Calu3 (cell line): ENCODE results near the gene UBE2G1. TPM values are rescaled to one million over a fixed set of nuclear protein-coding genes. Genes with fewer than 3 reads are reported as not detected.
"Not testable (repeated sequence)": the region's sequence is repeated elsewhere in the genome, so short reads cannot be mapped to it uniquely, and the experiment has no call there.

Source experiments
- BruUV-seq: library from RNA; stranded (reverse); fragments of 400-500 nt; replicated peaks from 2 replicates; lab custom pipeline; 2021; lab: Mats Ljungman, UMichigan
- CTCF ChIA-PET: fragments of 300-600 bp; sonication (Branson Sonifier 250); formaldehyde crosslinking; loops from one replicate; lab custom pipeline; 2022; ENCODE audit warnings: antibody characterized with exemption; lab: Charles Lee
- DNase-seq: peaks from one replicate; pipeline ENCODE4 v3.0.0; 2022
- H3K27ac Mint-ChIP-seq: one replicate; pipeline ENCODE4 v1.8.0; 2022; ENCODE audit warnings: mixed read lengths; ENCODE audit not compliant: unreplicated experiment
- H3K27me3 Mint-ChIP-seq: one replicate; pipeline ENCODE4 v1.8.0; 2022; ENCODE audit warnings: mixed read lengths; ENCODE audit not compliant: unreplicated experiment
- H3K36me3 Mint-ChIP-seq: one replicate; pipeline ENCODE4 v1.8.0; 2022; ENCODE audit warnings: mild to moderate bottlenecking, moderate library complexity, mixed read lengths; ENCODE audit not compliant: insufficient read depth, unreplicated experiment
- H3K4me1 Mint-ChIP-seq: one replicate; pipeline ENCODE4 v1.8.0; 2022; ENCODE audit warnings: mild to moderate bottlenecking, low read depth, mixed read lengths; ENCODE audit not compliant: unreplicated experiment
- H3K4me3 Mint-ChIP-seq: one replicate; pipeline ENCODE4 v1.8.0; 2022; ENCODE audit warnings: mild to moderate bottlenecking, low read depth, moderate library complexity, mixed read lengths; ENCODE audit not compliant: unreplicated experiment
- H3K9me3 Mint-ChIP-seq: one replicate; pipeline ENCODE4 v1.8.0; 2022; ENCODE audit warnings: low read depth, mixed read lengths; ENCODE audit not compliant: unreplicated experiment
- intact Hi-C: fragments of 100-400 bp; cut with micrococcal nuclease; formaldehyde crosslinking; loops from one replicate; pipeline ENCODE4 v1.10.0; 2022; ENCODE audit not compliant: unreplicated experiment
- total RNA-seq: library from RNA; stranded (reverse); gene quantifications from 2 replicates; pipeline ENCODE4 v1.2.3, GENCODE V29; 2022
- TF ChIP-seq, protein P1 (sequence below): fragments of 200-600 bp; IDR thresholded peaks from one replicate; pipeline ENCODE4 v1.8.0; 2022; ENCODE audit warnings: antibody characterized with exemption; ENCODE audit not compliant: unreplicated experiment

The UBE2G1 gene
- total RNA-seq, 1 experiment from 2014 or later, result 52.0 TPM

DNA sequence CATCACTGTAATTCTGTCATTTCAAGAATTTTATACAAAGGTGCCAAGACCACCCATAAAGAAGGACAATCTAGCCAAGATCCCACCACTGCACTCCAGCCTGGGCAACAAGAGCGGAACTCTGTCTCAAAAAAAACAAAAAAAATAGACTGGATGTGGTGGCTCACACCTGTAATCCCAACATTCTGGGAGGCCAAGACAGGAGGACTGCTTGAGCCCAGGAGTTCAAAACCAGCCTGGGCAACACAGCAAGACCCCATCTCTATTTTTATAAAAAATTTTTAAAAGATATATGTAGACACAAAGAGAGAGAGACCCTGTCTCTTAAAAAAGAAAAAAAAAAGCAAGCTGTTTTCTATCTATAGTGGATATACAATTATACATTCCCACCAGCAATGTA lies 8.8 kb downstream of the UBE2G1 start:
- BruUV-seq, result no TSS peak
- DNase-seq, result no peak
- TF ChIP-seq, protein P1, sequence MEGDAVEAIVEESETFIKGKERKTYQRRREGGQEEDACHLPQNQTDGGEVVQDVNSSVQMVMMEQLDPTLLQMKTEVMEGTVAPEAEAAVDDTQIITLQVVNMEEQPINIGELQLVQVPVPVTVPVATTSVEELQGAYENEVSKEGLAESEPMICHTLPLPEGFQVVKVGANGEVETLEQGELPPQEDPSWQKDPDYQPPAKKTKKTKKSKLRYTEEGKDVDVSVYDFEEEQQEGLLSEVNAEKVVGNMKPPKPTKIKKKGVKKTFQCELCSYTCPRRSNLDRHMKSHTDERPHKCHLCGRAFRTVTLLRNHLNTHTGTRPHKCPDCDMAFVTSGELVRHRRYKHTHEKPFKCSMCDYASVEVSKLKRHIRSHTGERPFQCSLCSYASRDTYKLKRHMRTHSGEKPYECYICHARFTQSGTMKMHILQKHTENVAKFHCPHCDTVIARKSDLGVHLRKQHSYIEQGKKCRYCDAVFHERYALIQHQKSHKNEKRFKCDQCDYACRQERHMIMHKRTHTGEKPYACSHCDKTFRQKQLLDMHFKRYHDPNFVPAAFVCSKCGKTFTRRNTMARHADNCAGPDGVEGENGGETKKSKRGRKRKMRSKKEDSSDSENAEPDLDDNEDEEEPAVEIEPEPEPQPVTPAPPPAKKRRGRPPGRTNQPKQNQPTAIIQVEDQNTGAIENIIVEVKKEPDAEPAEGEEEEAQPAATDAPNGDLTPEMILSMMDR, result no peak
- Mint-ChIP-seq H3K4me1 (no peaks in the 10 kb centered on the region), H3K4me3 (no peak overlapping the region), H3K27me3 (no peaks in the 10 kb centered on the region), H3K27ac (no peak overlapping the region), H3K9me3 (no peaks in the 10 kb centered on the region), H3K36me3 (no peaks in the 10 kb centered on the region)
- intact Hi-C loops, result no loop called here
- CTCF ChIA-PET, result no interaction called here

DNA sequence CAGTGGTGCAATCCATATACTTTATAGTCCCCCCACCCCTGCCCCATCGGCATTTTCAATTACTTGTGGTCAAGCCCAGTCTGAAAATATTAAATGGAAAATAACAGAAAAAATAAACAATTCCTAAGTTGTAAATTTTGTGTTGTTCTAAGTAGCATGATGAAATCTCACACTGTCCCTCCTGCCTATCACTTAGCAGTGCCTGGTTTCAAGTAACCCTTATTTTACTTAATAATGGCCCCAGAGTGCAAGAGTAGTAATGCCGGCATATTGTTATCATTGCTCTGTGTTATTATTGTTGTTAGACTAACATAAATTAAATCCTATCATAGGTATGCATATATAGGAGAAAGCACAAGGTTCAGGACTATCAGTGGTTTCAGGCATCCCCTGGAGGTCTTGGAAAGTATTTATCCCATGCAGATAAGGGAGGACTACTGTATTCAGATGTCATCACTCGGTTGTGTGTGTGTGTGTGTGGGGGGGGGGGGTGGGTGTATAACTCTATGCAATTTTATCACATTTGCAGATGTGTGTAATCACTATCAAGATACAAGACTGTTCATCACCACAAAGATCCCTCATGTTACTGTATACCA lies 9.3 kb downstream of the UBE2G1 start:
- intact Hi-C loops, result no loop called here
- H3K4me1 Mint-ChIP-seq, result no peaks in the 10 kb centered on the region
- H3K27ac Mint-ChIP-seq, result no peak overlapping the region

DNA sequence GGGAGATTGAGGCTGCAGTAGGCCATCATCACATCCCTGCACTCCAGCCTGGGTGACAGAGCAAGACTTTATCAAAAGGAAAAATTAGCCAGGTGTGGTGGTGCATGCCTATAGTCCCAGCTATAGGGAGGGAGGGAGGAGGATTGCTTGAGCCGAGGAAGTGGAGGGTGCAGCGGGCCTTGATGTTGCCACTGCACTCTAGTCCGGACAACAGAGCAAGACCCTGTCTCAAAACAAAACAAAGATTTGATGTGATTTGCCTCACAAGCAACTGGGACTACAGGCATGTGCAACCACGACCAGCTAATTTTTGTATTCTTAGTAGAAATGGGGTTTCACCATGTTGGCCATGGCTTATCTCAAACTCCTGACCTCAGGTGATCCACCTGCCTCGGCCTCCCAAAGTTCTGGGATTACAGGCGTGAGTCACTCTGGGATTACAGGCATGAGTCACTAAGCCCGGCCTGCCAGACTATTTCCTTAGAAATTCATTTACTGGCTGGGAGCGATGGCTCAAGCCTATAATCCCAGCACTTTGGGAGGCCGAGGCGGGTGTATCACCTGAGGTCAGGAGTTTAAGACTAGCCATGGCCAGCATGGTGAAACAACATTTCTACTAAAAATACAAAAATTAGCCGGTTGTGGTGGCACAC lies 11.5 kb downstream of the UBE2G1 start:
- DNase-seq, result no peak
- TF ChIP-seq, protein P1, result no peak
- Mint-ChIP-seq H3K27ac (no peak overlapping the region), H3K27me3 (no peaks in the 10 kb centered on the region), H3K4me1 (no peaks in the 10 kb centered on the region), H3K9me3 (no peaks in the 10 kb centered on the region), H3K4me3 (no peak overlapping the region), H3K36me3 (no peaks in the 10 kb centered on the region)
- intact Hi-C loops, result no loop called here
- no TSS peak for BruUV-seq
- CTCF ChIA-PET, result interaction anchor here (0.7 kb wide), 2 partner anchors 48 to 1420 kb away, joined by 4 read pairs; no protein-coding TSS in a partner anchor

More for the DNA sequence above, 9.3 kb downstream of the UBE2G1 start:
- no peak overlapping the region for H3K4me3 Mint-ChIP-seq
- TF ChIP-seq, protein P1, result no peak
- H3K36me3 Mint-ChIP-seq, result no peaks in the 10 kb centered on the region
- no peaks in the 10 kb centered on the region for H3K27me3 Mint-ChIP-seq
- H3K9me3 Mint-ChIP-seq, result no peaks in the 10 kb centered on the region
- DNase-seq, result no peak
- no TSS peak for BruUV-seq
- CTCF ChIA-PET, result no interaction called here

DNA sequence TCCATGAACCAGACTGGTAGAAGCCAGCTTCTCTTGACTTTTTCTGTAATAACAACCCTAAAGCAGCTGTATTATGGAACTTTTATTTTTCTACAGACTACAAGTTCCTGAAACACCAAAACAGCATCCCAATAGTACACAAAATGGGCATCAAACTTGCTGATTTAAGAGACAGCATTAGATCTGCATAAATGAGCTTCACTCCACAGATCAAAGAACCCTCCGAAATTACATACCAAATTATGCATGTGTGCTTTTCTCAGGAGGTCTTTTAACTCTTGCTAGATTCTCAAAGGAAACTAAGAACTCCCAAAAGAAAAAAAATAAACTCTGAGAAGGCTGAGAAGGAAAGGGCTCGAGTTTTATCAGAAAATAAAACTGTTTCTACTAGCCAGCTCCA lies 12.3 kb downstream of the UBE2G1 start:
- Mint-ChIP-seq H3K9me3 (no peaks in the 10 kb centered on the region), H3K36me3 (no peaks in the 10 kb centered on the region), H3K4me3 (no peak overlapping the region), H3K4me1 (no peaks in the 10 kb centered on the region), H3K27me3 (no peaks in the 10 kb centered on the region), H3K27ac (no peak overlapping the region)
- BruUV-seq, result no TSS peak
- TF ChIP-seq, protein P1, result no peak
- CTCF ChIA-PET, result no interaction called here
- intact Hi-C loops, result no loop called here
- no peak for DNase-seq

DNA sequence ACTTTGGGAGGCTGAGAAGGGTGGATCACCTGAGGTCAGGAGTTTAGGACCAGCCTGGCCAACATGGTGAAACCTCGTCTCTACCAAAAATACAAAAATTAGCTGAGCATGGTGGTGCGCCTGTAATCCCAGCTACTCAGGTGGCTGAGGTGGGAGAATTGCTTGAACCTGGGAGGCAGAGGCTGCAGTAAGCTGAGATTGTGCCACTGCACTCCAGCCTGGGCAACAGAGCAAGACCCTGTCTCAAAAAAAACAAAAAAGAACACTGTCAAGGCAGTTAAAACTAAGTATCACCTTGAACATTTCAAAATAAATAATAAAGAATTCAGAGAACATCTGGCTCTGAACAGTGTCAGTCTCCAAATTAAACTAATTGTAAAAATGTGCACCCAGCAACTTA lies 16.3 kb downstream of the UBE2G1 start:
- H3K4me1 Mint-ChIP-seq, DNase-seq, CTCF ChIA-PET, H3K9me3 Mint-ChIP-seq, H3K27me3 Mint-ChIP-seq, H3K27ac Mint-ChIP-seq, BruUV-seq, H3K36me3 Mint-ChIP-seq, H3K4me3 Mint-ChIP-seq, intact Hi-C loops: not testable (repeated sequence)
